GM12892 (cell line): Measurements from ENCODE around the gene NLGN4Y.

Experiments
- POLR2A ChIP-seq: IDR thresholded peaks from 2 replicates; pipeline ENCODE4 v1.6.1; 2011; ENCODE audit warnings: low read depth, low read length, control low read depth
- TAF1 ChIP-seq: IDR thresholded peaks from 2 replicates; pipeline ENCODE4 v1.6.1; 2011; ENCODE audit warnings: low read depth, mild to moderate bottlenecking, control low read depth, low read length, borderline replicate concordance

GRCh38 chrY:14755571-14755970 is 231.2 kb downstream of the NLGN4Y start:
- TF ChIP-seq TAF1, result no peak
- no peak for TF ChIP-seq POLR2A
